Panc1 (cell line): Measurements from ENCODE around the gene DAPP1.

ENCODE experiments used
- CTCF ChIP-seq: fragments of 450-650 bp; IDR thresholded peaks from 2 replicates; pipeline ENCODE4 v1.5.1; 2017; ENCODE audit warnings: mild to moderate bottlenecking
- POLR2AphosphoS5 ChIP-seq: IDR thresholded peaks from 2 replicates; pipeline ENCODE4 v1.6.1; 2012; ENCODE audit warnings: mild to moderate bottlenecking, low read depth, low read length, moderate library complexity
- REST ChIP-seq, 2 experiments: IDR thresholded peaks; 2 replicates each; pipeline ENCODE4 v1.6.1; 2011 to 2012; ENCODE audit warnings: low read depth in 2 of 2, control low read depth in 1 of 2, low read length in 1 of 2, mild to moderate bottlenecking in 1 of 2, moderate library complexity in 1 of 2; ENCODE audit not compliant: insufficient read depth in 1 of 2
- SIN3A ChIP-seq: IDR thresholded peaks from 2 replicates; pipeline ENCODE4 v1.6.1; 2012; ENCODE audit warnings: low read depth, mild to moderate bottlenecking, low read length, moderate library complexity, borderline replicate concordance; ENCODE audit not compliant: insufficient read depth

- no peak for TF ChIP-seq POLR2AphosphoS5
- TF ChIP-seq SIN3A = no peak
- no peak for TF ChIP-seq CTCF
- TF ChIP-seq REST (IDR thresholded peaks at IDR 0.05; ENCODE audit: insufficient read depth in 1 of 2, low read depth in 2 of 2, low read length in 1 of 2) = no peak
Observed at GRCh38 chr4:99811117-99811516, 5.5 kb upstream of the DAPP1 start.
